Measurements from ENCODE around the gene TENM4.

Gene TENM4

DNA sequence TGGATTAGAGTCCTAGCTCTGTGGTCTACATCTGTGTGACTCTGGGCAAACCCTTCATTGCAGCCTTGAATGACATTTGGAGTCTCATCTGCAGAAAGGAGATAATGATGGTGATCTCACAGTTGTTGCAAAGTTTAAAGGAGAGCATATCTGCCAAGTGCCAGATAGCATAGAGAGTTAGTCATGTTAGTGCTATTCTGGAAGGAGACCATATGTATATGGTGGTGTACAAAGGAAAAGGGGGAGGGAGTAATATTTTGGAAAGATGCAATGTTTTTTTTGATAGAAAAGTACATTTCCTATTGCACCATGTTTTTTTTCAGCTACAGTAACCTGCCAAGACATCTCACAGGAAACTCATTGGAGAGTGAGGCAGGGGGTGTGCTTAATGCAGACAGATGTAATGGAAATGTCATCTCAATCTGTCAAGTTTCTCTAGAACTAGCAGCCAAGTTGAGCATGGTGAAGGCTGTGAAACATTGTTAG is 774.1 kb downstream of the TENM4 start:
- no peak for DNase-seq

DNA sequence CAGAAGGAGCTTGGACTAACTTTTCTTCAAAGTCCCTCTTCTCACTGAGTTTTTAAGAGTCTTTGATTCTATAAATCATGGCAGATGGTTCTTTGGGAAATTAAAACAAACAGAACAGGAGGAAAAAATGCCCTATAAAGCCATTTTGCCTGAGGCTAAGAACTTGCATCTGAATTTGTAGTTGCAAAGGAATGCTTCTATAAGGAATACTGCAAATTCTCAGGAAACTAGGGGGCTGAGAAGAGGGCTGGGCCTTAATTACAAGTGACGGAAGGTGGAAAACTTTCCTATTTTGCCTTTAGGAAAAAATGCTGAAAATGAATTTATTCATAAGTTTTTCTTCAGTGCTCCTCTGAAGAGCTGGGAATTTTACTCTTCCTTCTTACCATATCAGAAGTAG is 776.2 kb downstream of the TENM4 start:
- DNase-seq = no peak

DNA sequence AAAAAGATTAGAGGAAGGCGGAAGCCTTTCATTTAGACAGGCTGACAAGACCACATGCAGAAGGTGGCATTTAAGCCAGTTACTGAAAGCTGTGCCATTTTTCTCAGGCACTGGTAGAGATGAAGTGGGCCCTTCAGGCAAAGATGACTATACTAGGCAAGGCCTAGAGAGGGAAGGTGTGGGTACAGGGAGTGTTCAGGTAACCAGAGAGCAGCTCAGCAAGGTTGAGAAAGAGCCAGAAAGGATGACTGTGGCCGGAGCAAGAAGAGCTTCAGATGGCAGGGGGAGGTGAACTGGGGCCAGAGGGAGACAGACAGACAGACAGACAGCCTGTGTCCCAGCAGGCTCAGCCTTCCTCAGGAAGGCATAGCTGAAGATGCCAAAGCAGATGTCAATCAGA is 778.0 kb downstream of the TENM4 start:
- DNase-seq = no peak

DNA sequence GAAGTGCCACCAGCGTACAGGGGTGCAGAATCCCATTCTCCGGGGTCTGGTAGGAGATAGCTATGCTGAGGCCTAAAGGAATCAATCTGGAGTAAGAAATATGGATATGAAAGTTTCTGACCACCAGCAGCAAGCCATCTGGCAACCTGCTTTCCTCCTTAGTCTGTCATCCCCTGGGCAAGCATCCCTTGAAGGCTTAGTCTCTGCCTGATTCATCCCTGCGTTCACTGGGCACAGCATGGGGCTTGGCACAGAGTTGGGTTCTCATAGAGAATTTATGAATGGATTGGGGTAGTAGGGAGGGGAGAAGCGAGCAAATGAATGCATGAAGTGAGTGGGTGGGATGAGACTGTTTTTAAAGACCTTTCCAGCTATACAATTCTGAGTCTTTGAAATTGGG is 780.4 kb downstream of the TENM4 start:
- no peak for DNase-seq

DNA sequence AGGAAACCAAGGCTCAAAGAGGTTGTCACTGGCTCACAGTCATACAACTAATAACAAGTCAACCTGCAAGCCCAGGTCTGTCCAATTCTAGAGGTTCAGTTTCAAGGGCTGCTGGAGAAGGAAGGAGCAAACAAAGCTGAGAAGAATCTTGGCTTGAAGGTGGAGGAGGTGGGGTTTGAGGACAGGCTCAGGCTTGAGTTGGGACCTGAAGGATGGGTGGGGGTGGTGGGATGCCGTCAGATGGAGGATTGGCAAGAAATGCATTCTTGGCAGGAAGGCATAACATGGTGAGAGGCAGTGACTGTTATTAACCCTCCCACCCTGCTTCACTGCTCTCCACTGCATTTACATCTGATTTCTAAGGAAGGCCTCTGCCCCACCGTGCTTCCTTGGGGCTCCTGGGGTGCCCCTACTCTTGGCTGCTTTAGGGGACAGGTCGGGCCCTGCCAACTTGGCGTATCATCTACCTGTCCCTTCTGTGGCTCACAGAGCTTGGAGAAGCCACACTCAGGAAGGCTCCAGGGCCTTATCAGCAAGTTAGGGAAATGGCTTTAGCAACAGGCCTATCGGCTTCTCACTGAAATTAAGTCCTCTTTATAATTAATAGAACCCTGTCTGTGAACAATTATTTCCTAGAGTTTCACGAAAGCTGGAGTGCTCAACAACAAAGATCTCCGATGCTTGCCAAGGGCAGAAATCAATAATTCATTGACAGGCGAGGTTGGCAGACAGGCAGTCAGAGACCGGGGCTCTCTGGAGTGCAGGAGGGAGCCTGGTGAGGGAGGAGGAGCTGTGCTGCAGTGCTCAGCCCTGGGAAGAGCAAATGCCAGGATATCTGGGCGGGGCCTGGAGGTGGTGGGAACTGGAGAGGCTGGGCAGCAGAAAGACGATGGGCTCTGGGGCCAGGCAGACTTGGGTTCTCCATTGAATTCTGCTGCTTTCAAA is 781.2 kb downstream of the TENM4 start:
- no peak for DNase-seq

DNA sequence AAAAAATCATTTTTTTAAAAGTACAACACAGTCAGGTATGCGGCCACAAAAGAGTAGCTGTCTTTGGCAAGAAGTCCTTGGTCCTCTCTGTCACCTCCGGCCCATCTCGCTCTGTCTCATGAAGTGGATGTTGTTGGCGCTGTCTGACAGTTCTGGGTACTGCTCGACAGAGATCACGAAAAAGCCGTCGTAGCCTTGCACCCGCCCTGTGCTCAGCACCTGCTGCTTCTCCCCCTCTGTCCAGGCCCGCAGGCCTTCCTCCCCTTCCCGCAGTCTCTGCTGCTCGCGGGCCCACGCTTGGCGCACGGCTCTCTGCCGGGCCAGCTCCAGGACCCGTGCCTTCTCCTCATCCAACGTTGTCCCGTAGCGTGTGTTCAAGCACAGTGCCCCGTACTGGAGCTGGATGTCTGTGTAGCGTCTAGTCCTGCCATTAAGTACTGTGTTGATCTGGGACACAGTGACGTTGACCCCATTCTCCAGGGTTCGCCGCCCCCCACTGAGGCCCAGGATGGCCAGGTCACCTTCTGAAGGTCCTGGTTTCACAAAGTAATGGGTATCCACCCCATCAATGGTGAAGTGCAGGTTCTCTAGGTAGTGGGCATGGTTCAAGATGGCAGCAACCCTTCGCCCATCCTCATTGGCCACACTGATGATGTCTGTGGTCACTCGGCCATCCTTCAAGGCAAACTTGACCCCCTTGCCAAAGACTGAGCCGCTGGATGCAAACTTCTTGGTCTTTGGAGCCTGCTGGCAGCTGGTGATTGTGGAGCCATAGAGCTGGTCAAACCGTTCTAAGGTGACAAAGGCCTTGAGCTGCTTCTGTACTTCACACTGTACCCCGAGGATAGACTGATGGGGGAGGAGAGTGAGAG is 782.6 kb downstream of the TENM4 start:
- DNase-seq = no peak

DNA sequence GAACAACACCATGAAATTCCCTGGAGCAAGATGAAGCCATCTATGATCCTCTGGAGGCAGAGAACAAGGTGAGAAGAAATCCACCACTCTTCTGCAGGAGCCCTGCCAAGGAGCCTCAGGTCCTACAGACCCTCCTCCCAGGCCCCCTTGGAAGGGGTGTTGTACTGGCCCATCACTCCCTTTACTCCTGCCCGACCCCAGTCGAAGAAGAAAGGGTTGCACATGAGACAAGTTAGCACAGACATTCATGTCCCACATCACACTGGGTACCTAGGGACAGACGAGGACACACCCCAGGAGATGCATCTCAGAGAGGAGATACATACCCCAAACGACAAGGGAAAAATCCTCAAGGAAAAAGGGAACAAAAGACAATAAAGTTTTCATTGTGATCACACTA is 783.4 kb downstream of the TENM4 start:
- DNase-seq = no peak

DNA sequence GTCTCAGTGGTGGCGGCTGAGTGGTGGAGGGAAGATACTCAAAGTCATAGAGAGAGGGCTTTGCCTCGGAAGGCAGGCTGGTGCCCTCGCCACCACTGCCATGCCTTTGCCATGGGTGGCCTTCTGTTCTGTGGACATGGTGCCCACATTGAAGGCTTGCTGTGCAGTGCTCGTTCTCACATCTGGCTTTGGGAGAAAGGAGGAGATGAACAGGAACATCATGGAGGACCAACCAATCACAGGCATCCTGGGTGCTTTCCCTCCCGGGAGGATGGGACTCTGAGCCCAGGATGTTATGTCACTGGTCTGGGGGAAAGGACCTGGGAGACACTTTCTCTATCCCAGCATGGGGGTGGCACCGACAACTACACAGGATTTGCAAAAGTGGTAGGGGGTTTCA is 783.8 kb downstream of the TENM4 start:
- DNase-seq = no peak

DNA sequence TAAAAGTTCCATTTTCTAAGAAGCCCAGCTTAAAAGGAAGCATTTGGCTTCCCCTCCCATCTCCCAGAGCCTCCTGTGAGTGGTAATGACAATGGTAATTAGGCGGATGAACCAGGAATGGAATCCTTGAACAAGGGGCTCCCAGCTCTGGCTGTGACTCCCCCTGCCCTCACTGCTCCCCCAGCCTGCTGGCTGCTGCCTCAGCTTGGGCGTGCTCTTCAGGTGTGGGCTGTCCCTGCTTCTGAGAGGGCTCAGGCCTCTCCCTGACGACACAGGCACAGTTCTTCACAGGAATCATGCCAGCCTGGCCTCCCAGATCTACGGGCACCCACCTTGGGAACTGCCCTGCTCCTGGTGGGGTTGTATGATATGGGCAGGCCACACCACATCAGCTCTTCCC is 784.5 kb downstream of the TENM4 start:
- DNase-seq = no peak

DNA sequence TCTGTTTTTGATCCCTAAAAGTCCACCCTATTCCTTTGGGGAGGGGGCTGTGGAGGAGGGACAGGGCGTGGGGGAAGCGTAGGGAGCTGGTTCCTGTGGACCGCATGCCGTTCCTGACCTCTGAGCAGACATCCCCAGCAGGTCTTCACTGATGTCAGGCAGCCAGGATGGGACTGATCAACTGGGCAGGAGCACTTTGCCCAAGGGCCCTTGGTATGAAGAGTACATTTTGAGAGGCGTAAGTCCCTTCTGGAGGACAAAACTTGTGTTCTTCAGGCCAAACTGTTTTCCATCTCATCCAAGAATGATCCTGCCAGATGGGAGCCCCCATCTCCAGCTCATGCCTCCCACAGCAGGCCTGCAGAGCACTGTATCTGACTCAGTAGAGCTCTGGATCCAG is 785.3 kb downstream of the TENM4 start:
- no peak for DNase-seq

DNA sequence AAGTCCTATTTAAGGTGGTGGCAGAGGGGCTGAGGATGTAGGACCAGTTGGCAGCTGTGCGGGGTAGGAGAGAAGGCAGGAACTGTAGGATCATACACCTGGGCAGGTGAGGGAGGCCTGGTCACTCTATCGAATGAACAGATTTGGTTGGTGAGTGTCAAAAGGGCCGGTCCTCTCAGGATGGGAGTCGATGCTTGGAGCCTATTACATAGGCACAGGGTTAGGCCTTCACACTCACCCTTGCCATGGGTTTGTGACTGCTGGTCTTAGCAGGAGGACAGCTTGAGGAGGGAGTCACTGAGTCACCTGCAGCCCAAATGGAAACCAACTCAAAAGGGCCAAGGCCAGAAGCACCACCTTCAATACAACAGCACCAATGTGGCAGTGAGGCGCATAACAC is 786.0 kb downstream of the TENM4 start:
- DNase-seq = no peak

DNA sequence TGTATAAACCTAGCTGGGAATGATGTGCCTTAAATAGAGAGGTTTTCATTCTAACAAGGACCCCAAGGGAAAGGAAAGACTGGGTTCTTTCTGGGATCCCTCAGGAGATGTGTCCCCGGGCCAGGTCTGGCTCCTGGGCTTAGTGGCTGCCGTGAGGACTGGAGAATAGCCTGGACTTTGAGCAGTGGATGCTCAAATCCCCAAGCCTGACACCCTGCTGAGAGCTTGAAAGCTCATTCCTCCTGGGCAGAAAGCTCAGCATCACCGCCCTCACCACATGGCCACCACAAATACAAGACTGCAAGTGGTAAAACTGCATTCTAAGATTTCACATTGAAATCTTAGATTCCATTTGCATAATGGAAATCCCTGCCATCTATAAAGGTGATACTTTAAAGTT is 786.8 kb downstream of the TENM4 start:
- DNase-seq = no peak

DNA sequence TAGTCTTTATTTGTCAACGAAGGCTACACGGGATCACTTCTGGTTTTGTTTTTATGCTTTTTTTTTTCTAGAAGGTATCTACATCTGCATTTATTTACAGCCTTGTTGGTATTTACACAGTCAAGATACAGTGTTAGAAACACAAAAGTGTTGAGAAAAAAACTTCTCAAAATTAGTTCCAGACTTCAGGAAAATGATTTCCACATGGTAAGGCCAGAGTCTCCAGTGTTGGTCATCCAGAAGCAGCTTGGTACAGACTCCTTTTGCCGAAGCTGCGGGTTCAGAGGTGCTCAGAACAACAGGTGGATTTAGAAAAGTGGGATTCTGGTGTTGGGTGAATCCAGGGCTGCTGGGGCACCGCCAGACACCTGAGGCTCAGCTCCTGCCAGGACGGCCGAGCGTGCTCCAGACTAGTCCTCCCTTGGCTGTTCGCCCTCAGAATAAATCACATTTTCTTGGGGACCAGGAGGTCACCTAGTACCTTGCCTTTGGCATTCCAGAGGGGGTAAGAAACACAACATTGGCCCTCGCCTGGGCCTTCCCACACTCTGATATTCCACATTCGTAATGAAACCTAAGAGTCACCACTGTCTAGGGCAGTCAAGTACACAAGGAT is 787.4 kb downstream of the TENM4 start:
- DNase-seq = no peak

DNA sequence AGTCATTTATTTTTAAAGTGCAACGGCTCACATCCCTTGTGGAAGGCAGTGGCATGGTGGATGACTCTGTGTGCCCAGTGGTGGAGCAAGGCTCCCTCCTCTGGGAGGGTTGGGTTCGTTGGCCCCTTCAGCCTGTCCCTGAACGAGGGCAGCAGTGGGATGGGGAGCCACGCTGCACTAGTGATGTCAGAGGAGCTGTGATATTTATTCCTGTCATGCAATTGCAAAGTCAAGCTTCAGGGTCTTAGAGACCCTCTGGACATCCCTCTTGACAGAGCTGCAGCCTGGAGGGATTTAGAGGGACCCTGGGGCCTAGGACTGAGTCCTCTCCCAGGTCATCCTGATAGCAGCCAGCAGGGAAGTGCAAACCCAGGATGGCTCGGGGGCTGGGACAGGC is 788.0 kb downstream of the TENM4 start:
- DNase-seq = no peak

DNA sequence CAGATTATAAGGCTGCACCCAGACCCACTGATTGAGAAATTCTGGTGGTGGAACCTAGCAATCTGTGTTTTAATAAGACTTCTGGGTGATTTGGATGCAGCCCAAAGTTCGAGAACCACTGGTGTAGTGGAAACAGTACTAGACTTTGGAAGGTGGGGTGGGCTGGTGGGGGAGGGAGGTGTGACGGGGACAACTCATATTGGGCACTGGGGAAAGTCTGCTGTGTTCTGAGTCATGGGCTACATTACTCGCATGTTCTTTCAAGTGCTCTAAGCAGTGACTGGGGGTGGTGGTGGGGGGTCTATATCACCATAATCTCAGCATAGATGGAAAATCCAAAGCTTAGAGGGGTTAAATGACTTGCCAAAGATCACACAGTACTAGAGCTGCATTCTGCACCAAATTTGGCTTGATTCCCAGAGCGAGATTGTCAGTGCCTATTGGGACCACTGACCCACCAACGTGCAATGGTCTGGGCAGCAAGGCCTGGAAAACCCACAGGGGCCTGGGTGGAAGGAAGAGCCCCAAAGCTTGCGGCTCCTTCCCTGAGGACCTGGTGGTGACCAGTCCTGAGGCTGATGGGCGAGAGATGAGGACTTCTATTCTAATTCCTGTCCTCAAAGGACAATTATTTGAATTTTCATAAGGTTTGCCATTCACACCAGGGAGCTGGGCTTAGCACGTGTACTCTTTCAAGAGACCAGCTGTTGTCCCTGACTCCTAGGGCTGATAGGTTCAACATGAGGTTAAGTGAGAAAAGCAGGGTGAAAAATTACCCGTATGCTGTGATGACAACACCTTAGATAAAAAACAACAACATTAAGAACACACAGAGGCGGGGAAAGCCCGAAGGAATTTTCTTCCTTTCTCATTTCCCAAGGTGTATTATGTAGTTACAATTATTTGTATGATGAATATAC is 788.6 kb downstream of the TENM4 start:
- no peak for DNase-seq

DNA sequence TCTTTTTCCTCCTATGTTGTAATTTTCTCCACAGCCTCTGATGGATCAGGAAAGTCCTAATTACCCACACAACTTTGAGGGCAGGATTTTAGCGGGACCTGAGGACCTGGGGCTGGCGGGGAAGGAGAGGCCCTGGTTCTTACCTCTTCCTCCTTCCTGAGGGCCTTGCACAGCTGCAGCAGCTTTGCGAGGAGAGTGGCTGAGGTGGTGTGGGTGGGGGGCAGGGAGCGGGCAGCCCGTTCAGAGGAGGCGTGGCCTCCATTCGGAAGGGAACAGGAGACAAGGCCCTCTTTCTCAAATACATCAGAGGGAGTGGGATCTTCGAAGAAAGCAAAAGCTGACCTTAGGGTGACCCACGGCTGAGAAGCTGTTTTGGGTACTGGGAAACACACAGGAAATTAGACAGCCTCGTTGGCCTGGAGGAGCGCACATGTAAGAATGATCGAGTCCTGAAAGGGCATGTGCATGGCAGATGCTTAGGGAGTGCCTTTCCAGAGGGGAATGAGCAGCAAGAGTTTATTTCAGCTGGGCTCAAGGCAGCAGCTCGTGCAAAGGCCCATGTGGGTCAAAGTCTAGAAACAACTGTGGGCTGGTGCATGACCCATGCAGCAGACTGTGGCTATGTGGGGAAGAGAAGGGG is 789.6 kb downstream of the TENM4 start:
- no peak for DNase-seq

DNA sequence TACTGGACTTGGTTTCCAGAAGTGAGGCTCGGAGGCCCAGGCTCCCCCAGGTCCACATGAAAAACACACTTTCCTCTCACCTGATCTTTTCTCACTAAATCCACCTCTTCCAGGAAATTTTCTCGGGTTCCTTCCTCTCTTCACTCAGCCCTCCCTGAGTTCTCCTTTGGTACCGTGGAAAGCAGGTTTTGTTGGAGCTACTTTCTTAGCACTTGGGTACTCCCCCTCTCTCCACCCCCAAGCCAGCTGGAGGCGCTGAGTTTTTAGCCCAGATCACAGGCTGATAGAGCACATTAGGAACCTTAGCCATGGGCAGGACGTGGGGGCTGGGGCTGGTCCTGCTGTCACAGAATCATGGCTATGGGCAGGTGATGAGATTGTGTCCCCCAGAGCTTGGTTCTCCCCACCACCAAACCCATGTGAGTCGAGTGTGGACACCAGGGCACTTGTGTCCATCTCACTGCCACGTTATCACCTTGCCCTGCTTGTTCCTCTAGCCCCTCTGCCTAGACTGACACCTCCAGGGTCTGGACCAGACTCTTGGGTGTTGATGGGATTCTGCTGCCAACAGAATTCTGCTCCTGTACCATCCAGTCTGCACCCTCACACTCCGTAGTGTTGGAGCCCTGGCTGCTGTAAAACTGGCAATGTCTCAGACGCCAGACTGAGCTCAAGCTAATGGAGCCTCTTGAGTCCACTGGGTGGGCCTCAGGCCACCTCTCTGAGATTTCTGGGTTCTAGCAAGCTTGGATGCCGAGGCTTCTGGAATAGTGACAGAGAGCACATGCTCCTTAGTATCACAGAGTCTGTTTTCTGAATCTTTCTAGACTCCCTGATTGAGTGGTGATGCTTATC is 791.2 kb downstream of the TENM4 start:
- no peak for DNase-seq

DNA sequence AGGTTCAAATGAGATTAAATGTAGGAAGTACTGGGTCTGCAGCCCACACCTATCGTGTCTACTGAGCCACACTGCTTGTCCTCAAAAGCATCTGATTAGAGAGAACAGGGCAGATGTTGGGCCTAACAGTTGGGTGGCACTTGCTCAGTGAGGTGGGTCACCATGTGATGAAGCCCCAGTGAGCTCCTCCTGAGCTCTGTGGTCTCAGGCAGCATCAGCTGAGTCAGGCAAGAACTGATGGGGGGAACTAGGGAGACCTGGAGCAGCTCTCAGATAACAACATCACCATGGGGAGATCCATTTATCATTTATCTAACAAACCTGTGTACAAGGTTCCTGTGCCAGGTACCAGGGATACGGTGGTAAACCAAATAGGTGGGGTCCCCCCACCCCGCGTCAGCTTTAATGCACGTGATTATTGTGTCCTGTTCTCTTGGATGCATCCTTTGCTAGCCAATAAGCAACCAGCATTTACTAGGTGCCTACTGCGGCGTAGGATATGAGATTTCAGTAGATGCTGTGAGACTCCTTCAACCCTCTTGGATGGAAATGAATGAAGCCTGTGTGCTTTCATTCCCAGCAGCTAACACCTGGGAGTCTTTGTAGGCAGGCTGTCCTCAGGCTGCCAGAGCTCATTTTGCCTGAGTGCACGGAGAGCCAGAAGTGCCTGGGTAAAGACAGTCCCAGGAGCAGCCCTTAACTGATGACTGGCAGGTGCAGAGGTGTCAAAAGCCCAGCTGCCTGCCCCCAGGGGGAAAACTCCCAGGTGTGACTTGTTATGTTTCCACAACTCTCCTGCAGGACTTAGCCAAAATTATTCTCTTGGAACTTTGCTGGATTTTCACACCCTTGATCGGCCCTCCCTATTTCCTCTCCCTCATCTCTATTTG is 792.6 kb downstream of the TENM4 start:
- peak in 1 of 2 experiments; percentile 20 for DNase-seq

DNA sequence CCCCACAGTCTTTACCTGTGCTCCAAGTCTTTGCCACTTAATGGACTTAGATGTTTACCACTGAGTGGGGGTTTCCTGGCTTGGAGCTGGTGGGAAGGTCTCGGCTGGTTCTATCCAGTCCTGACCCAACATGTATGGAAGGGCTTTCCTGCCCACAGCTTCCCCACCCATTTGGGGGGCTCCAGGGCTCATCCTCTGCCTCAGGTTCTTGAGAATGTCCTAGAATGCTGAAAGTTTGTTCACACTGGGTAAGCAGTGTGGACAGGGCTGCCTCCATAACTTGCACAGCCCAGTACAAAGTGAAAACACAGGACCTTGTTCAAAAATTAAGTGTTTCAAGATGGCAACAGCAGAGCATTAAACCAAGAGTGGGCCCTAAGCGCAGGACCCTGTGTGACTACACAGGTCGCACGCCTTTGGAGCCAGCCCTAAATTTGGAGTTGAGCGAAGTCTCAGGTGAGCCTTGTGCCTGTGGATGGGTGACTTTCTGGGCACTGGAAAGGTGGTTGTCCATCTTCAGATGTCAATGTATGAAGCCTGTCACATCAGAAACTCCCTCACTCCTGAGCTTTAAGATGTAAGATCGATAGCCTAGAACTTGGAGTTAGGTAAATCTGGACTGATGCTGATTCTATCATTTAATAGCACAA is 793.4 kb downstream of the TENM4 start:
- no peak for DNase-seq

Measured in NCI-H187 (cell line).